GM18951 (cell line): ENCODE data around the gene HNRNPA1.
"Not testable (repeated sequence)": the region's sequence is repeated elsewhere in the genome, so short reads cannot be mapped to it uniquely, and the experiment has no call there.

ENCODE experiments used
- POLR2A ChIP-seq: IDR thresholded peaks from 4 replicates; pipeline ENCODE4 v1.6.1; 2011; ENCODE audit warnings: mild to moderate bottlenecking; ENCODE audit not compliant: insufficient read length, insufficient read depth; ENCODE audit errors: extremely low read depth
- in situ Hi-C: fragments of 300-500 bp; cut with MboI; formaldehyde crosslinking; loops from one replicate; pipeline ENCODE4 v1.12.0; 2022; ENCODE audit warnings: low sequenced_read_pairs, mixed read lengths, inconsistent platforms; ENCODE audit not compliant: unreplicated experiment

Gene HNRNPA1

GRCh38 chr12:54324617-54325441 is 44.3 kb downstream of the HNRNPA1 start, which contains the start of gene COPZ1:
COPZ1 (plus strand) TSS chr12:54325131; CDS start chr12:54325164, 33 bp downstream.
- in situ Hi-C loops = no loop called here
- peak; percentile 75 for TF ChIP-seq POLR2A

- in situ Hi-C loops = not testable (repeated sequence)
Measured at GRCh38 chr12:54325442-54326109, 45.0 kb downstream of the HNRNPA1 start.

DNA sequence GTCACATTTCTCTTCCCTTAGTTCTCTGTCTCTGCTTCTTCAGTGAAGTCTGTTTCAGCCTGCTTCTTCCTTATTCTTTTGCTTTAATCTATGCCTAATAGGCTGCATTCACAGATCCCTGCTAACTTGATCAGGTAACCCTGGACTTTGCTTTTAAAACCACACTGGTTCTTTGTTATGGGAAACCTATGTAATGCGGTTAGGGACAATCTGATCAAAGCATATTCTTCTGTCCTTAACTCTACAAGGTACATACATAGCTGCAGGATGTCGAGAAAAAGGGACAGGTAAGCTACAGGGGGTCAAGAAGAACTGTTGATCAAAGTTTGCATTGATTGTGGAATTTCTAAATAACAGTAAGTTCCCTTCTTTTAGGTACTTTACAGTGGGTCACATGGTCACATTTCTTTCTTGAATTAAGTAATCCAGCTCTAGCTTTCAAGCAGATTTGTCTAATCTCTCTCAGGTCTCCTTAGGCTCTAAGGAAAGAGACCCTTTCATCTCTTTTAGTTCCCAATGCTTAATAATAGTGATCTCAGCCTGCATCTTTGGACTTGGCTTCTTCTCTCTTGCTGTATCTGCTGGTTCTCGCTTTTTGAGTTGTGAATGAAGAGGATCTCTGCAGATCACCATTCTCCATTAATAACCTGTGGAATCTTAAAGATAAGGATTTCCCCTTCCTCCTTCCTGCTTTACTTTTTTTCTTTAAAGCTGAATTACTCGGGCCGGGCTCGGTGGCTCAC is 48.2 kb downstream of the HNRNPA1 start:
- in situ Hi-C loops = no loop called here

DNA sequence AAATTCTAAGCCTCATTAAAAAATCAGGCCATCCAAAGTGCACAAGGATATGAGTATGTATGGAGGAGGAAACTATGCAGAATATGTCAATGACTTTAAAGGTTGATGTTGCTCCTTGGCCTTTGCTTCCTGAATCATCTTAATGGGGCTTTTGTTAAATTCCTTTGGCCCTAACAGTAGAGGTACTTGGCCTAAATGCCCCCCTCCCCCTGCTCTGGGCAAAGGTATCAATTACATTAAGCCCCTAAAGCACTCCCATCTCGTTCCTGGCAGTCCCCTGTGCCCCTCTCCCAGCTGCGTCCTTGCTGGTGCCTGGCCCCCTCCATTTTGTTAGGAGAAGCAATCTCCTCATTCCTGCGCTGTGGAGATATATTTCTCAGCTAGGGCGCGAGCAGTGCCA is 49.2 kb downstream of the HNRNPA1 start:
- in situ Hi-C loops = no loop called here
- TF ChIP-seq POLR2A = no peak

More for the DNA sequence above, 48.2 kb downstream of the HNRNPA1 start:
- no peak for TF ChIP-seq POLR2A

DNA sequence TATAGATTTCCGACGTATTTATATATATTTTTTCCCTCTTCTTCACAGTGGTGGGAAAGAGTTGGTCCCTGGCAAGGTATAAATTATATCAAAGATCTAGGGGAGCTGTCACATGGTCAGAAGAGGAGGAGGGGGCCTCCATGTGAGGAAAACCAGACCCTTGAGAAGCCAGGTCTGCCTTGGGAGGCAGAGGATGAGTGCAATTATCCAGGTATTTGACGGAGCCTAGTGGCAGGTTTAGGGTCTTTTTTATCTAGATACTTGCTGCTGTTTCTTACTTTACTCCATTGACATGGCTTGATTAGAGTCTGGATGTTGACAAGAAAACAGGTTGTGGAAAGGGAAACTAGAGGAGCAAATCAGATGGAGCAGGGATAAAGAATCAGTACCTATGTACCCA is 49.9 kb downstream of the HNRNPA1 start:
- in situ Hi-C loops = no loop called here
- TF ChIP-seq POLR2A = no peak

DNA sequence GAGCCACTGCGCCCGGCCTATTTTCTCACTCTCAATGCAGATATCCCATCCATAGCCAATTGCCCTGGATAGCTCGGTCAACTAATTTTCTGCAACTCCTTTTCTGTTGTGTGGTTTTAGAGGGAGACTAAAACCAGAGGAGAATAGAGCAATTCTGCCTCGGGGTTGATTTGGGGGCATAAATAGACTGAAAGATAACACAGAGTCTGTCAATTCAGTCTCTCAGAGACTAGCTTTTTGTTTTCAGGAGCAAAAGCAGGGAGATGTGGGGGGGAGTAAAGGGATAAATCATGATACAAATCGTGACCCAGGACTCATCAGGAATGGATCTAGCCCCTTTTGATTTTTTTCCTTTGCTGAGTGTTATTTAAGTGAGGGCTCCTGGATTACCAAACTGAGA is 50.9 kb downstream of the HNRNPA1 start:
- in situ Hi-C loops = no loop called here
- no peak for TF ChIP-seq POLR2A

- TF ChIP-seq POLR2A = no peak
- in situ Hi-C loops = no loop called here
Measured at GRCh38 chr12:54333420-54334034, 53.0 kb downstream of the HNRNPA1 start.
